D721Med (cell line): ENCODE measurements around the gene CHRM5.

Experiments used
- DNase-seq: peaks from one replicate; pipeline ENCODE4 v3.0.0; 2011; ENCODE audit warnings: low spot score; ENCODE audit not compliant: insufficient read length
- FAIRE-seq: peaks from 2 replicates; lab custom pipeline; 2011; peaks lifted over from hg19 to GRCh38; lab: Jason Lieb, UNC
- CTCF ChIP-seq: IDR thresholded peaks from 2 replicates; pipeline ENCODE4 v1.5.1; 2012; ENCODE audit warnings: mild to moderate bottlenecking, control low read depth; ENCODE audit not compliant: insufficient read depth; ENCODE audit errors: missing control alignments

The CHRM5 gene

DNA sequence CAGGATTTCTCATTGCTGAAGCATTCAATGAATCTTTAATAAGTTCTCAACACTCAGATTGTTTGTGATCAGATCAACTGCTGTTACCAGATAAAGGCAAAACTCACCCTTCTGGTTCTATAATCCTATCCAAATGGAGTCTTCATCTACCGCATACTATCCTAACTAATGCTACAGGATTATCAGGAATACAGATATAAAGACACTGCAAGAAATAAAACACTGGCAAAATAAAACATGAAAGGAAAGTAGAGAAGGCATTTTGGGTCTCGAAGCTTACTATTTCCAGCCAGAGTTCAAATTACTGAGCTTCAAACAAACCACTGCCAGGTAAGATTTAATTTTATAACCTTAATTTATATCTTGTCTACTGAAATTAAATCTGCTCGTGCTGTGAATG, 524 bp downstream of the CHRM5 start:
- DNase-seq (no peak), FAIRE-seq (no peak)
- no peak for TF ChIP-seq CTCF

- DNase-seq (no peak), FAIRE-seq (peak; percentile 16)
- TF ChIP-seq CTCF, result no peak
These were observed 3.5 kb downstream of the CHRM5 start for GRCh38 chr15:33971811-33972210.

- no peak for TF ChIP-seq CTCF
- no peak for FAIRE-seq
- no peak for DNase-seq
These were observed 6.8 kb downstream of the CHRM5 start for GRCh38 chr15:33975022-33975565.

DNA sequence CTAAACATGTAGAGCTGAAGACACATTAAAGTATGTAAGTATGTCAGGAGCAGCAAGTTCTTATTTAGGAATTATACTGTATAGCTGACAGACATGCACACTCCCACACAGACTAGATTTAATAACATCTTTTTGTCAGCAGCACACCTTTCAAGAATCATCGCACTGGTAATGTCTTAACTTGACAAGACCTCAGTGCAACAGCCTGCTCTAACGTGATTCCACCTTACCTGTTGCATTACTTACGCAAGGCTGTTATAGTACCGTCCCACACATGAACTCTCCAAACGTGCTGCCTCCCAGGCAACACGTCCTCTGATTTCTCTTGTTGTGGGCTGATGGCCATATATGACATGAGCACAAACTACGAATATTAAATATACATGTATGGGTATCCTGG, 11.9 kb downstream of the CHRM5 start:
- DNase-seq (no peak), FAIRE-seq (no peak)
- no peak for TF ChIP-seq CTCF

DNA sequence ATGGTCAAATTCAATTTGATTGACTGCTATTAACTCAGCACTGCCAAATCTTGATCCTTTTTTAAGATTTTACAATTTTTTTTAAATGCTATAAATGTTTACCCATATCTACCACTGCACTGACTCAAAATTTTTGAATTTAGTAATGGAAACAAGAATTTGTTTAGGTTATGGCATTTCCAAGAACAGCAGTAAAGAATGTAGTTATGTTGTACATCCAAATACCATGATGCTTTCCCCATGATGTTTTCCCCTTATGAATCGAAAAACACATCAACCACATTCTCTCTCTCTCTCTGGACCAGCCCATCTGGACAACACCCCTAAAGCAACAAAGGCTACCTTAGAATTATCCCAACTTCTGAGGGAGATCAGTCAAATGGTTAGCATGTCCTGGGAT, 14.2 kb downstream of the CHRM5 start:
- DNase-seq (no peak), FAIRE-seq (no peak)
- no peak for TF ChIP-seq CTCF

DNA sequence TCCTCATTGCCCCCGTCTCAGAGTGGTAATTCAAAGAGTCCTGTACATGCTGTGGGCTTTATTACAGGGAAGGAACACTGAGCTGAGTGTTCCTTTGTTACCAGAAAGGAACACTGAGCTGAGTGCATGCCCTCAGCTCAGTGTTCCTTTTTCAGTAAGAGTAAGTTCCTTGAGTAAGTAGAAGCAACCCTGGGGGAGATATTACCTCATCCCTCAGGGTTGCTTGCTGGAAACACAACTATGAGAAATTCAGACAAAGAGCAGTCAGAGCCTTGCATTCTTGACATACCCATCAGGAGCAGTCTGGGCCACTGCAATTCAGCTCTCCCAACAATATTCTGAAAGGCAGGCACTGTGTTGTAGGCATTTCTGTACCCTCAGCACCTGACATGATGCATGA, 17.0 kb downstream of the CHRM5 start:
- DNase-seq, result no peak
- no peak for FAIRE-seq
- no peak for TF ChIP-seq CTCF

DNA sequence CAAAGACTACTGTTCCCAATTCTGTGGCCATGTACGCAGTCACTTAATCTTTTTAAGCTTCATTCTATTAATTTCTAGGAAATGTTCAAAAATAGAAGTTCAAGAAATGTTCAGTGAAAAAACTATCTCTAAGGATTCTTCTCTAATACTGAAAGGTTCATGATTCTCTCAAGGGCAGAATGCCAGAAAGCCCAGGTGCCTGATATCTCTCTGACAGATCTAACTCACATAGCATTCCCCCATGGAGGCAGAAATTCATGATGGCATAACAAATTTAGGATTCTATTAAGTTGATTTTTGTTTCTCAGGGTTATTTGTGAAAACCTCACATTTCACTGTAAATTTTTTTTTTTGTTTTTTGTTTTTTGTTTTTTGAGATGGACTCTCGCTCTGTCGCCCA, 17.5 kb downstream of the CHRM5 start:
- DNase-seq (no peak), FAIRE-seq (no peak)
- no peak for TF ChIP-seq CTCF
